Glutamatergic neuron (in vitro differentiated cells): ENCODE results near the gene ABCG2. TPM values are rescaled to one million over a fixed set of nuclear protein-coding genes. Genes with fewer than 3 reads are reported as not detected.

ENCODE experiments used
- DNase-seq: peaks from one replicate; pipeline ENCODE4 v3.0.0; 2022
- H3K27ac Mint-ChIP-seq: one replicate; pipeline ENCODE4 v1.8.0; 2020; ENCODE audit warnings: mild to moderate bottlenecking, mixed read lengths, inconsistent platforms; ENCODE audit not compliant: unreplicated experiment
- H3K27me3 Mint-ChIP-seq: one replicate; pipeline ENCODE4 v1.8.0; 2020; ENCODE audit warnings: mild to moderate bottlenecking, moderate library complexity, mixed read lengths, inconsistent platforms; ENCODE audit not compliant: unreplicated experiment
- H3K36me3 Mint-ChIP-seq: one replicate; pipeline ENCODE4 v1.8.0; 2020; ENCODE audit warnings: mild to moderate bottlenecking, mixed read lengths, inconsistent platforms; ENCODE audit not compliant: unreplicated experiment
- H3K4me1 Mint-ChIP-seq: one replicate; pipeline ENCODE4 v1.8.0; 2020; ENCODE audit warnings: mild to moderate bottlenecking, low read depth, mixed read lengths, inconsistent platforms; ENCODE audit not compliant: unreplicated experiment
- H3K4me3 Mint-ChIP-seq: one replicate; pipeline ENCODE4 v1.8.0; 2020; ENCODE audit warnings: mild to moderate bottlenecking, mixed read lengths, inconsistent platforms; ENCODE audit not compliant: unreplicated experiment
- H3K9me3 Mint-ChIP-seq: one replicate; pipeline ENCODE4 v1.8.0; 2020; ENCODE audit warnings: mild to moderate bottlenecking, moderate library complexity, mixed read lengths, inconsistent platforms; ENCODE audit not compliant: unreplicated experiment
- total RNA-seq: library from RNA; stranded (reverse); fragmentation: NEBNext Ultra II Directional; extraction: Animal tissue kit (Norgen Biotek cat#: 25700); gene quantifications from one replicate; pipeline ENCODE4 v1.2.1, GENCODE V29; 2021; ENCODE audit not compliant: unreplicated experiment
- TF ChIP-seq, protein P1 (sequence below): fragments of 200-600 bp; sonication (generic); IDR thresholded peaks from one replicate; pipeline ENCODE4 v1.5.0; 2021; ENCODE audit not compliant: partially characterized antibody, unreplicated experiment

Gene ABCG2
- total RNA-seq, 1 donor from 2014 or later = not detected

DNA sequence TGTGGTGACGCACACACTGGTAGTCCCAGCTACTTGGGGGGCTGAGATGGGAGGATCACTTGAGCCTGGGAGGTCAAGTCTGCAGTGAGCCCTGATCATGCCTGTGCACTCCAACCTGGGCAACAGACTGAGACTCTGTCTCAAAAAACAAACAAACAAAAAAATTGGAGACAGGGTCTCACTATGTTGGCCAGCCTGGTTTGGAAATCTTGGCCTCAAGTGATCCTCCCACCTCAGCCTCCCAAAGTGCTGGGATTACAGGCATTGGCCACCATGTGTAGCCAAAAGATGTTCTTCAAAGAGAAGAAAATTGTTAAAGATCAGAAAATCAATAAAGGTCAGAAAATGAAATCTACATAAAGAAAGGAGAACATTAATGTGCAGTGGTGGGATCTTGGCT, 41.7 kb upstream of the ABCG2 start:
- Mint-ChIP-seq H3K27me3 (no peaks in the 10 kb centered on the region), H3K27ac (no peak overlapping the region), H3K4me1 (no peaks in the 10 kb centered on the region), H3K4me3 (no peak overlapping the region), H3K36me3 (no peaks in the 10 kb centered on the region), H3K9me3 (no peaks in the 10 kb centered on the region)
- DNase-seq = no peak
- TF ChIP-seq, protein P1, sequence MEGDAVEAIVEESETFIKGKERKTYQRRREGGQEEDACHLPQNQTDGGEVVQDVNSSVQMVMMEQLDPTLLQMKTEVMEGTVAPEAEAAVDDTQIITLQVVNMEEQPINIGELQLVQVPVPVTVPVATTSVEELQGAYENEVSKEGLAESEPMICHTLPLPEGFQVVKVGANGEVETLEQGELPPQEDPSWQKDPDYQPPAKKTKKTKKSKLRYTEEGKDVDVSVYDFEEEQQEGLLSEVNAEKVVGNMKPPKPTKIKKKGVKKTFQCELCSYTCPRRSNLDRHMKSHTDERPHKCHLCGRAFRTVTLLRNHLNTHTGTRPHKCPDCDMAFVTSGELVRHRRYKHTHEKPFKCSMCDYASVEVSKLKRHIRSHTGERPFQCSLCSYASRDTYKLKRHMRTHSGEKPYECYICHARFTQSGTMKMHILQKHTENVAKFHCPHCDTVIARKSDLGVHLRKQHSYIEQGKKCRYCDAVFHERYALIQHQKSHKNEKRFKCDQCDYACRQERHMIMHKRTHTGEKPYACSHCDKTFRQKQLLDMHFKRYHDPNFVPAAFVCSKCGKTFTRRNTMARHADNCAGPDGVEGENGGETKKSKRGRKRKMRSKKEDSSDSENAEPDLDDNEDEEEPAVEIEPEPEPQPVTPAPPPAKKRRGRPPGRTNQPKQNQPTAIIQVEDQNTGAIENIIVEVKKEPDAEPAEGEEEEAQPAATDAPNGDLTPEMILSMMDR = no peak

DNA sequence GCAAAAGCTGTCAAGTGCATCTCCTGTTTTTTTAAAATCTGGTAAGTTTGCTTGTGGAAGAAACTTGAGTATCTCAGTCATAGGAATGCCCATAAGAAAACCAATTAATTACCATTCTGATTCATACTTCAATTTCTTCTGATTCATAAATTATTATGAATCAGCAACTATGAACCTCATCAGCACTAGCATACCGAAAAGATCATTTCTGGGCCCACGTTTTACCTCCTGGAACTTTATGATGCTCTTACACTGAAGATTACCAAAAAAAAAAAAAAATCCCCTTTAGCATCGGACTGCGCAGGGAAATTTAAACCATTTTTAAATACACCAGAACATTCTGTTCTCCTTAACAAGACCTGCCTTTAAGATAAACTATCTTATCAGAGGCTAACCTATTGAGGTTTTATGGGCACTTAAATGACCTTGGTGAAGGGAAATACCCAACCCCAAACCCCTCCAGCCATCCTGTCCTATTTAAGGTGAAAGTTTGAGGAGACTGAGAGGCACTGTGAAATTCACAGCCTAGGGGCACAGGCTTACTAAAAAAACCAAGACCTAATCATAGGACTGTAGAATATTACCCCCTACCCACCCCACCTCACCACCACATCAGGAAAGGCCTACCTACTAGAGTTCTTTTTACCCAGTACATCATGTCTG, 38.2 kb upstream of the ABCG2 start:
- no peak overlapping the region for H3K27ac Mint-ChIP-seq

DNA sequence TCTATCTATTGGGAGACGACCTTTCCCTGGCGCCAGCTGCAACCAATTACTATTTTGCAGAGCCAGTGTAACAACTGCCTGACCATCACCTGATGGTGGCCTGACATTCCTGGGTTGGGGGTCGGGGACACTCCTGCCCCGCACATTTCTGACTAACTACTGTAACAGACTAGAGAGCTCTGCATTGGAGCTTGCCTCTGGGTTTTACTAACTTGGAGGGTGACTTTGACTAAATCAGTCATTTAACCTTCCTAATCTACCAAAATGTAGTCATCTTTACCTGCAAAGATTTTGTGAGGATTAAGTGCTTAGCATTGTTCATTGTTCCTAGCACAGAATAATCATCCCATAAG, 37.5 kb upstream of the ABCG2 start:
- no peak overlapping the region for H3K4me3 Mint-ChIP-seq
- TF ChIP-seq, protein P1 = no peak
- H3K27me3 Mint-ChIP-seq = no peaks in the 10 kb centered on the region
- H3K4me1 Mint-ChIP-seq = no peaks in the 10 kb centered on the region
- no peak for DNase-seq
- H3K27ac Mint-ChIP-seq = no peak overlapping the region
- no peaks in the 10 kb centered on the region for H3K36me3 Mint-ChIP-seq
- no peaks in the 10 kb centered on the region for H3K9me3 Mint-ChIP-seq

More for the DNA sequence above, 38.2 kb upstream of the ABCG2 start:
- H3K4me3 Mint-ChIP-seq = no peak overlapping the region
- no peak for DNase-seq
- TF ChIP-seq, protein P1 = no peak
- no peaks in the 10 kb centered on the region for H3K9me3 Mint-ChIP-seq
- H3K36me3 Mint-ChIP-seq = no peaks in the 10 kb centered on the region
- H3K4me1 Mint-ChIP-seq = no peaks in the 10 kb centered on the region
- no peaks in the 10 kb centered on the region for H3K27me3 Mint-ChIP-seq

DNA sequence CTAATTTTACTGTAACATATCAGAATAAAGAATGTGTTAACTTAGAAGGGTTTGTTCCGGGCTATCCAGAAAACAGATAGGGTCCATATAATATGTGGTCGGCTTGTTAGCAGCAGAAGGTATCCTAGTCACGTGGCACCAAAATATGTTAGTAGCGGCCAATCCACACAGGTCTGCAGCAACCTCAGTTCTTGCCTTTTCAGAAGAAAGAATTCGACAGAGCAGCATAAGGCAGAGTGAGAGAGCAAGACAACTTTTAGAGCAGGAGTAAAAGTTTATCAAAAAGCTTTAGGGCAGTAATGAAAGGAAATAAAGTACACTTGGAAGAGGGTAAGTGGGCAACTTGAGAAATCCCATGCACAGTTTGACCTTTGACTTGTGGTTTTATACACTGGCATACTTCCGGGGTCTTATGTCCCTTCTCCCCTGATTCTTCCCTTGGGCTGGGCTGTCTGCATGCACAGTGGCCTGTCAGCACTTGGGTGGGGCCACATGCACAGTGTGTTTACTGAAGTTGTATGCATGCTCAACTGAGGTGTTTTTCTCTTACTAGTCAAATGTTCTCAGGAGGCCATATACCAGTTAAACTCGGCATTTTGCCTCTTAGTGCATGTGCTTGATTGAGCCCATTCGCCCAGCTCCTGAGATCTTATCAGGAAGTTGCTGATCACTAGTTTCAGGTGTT, 37.0 kb upstream of the ABCG2 start:
- H3K36me3 Mint-ChIP-seq = no peaks in the 10 kb centered on the region
- TF ChIP-seq, protein P1 = no peak
- H3K9me3 Mint-ChIP-seq = no peaks in the 10 kb centered on the region
- no peak overlapping the region for H3K27ac Mint-ChIP-seq
- H3K4me3 Mint-ChIP-seq = no peak overlapping the region
- H3K27me3 Mint-ChIP-seq = no peaks in the 10 kb centered on the region
- DNase-seq = no peak
- no peaks in the 10 kb centered on the region for H3K4me1 Mint-ChIP-seq

DNA sequence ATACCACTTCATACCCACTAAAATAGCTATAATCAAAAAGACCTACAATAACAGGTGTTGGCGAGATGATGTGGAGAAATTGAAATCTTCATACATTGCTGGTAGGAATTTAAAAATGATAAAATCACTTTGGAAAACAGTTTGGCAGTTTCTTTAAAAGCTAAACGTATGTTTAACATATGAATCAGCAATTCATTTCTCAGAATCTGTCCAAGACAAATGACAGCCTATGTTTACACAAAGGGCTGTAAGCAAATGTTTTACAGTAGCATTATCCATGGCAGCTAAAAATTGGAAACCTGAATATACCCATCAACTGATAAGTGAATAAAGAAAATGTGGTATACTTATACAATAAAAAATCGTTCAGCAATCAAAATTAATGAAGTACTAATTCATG, 33.0 kb upstream of the ABCG2 start:
- peaks cover 1% of the 10 kb centered on the region for H3K9me3 Mint-ChIP-seq
- H3K27me3 Mint-ChIP-seq = no peaks in the 10 kb centered on the region
- DNase-seq = no peak
- TF ChIP-seq, protein P1 = no peak
- H3K27ac Mint-ChIP-seq = no peak overlapping the region
- H3K36me3 Mint-ChIP-seq = no peaks in the 10 kb centered on the region
- H3K4me1 Mint-ChIP-seq = no peaks in the 10 kb centered on the region
- no peak overlapping the region for H3K4me3 Mint-ChIP-seq
